ENCODE data around the gene HOXD13.

HOXD13 gene

GRCh38 chr2:176122683-176123410 lies 30.3 kb downstream of the HOXD13 start, which contains the start of gene HOXD9:
TSS of gene HOXD9 (plus strand) at chr2:176122719. CDS start at chr2:176122769, 50 bp downstream.
- DNase-seq = no peak

- DNase-seq = no peak
These were observed 31.0 kb downstream of the HOXD13 start for GRCh38 chr2:176123411-176124109.

GRCh38 chr2:176124110-176124946 lies 31.8 kb downstream of the HOXD13 start:
- DNase-seq = no peak

- no peak for DNase-seq
These were observed 32.6 kb downstream of the HOXD13 start for GRCh38 chr2:176124947-176125771.

- DNase-seq = no peak
These were observed 33.2 kb downstream of the HOXD13 start for GRCh38 chr2:176125772-176126054.

- no peak for DNase-seq
These were observed 34.6 kb downstream of the HOXD13 start for GRCh38 chr2:176126929-176127773.

GRCh38 chr2:176127774-176128072 lies 35.2 kb downstream of the HOXD13 start:
- no peak for DNase-seq

- no peak for DNase-seq
These were observed 35.9 kb downstream of the HOXD13 start for GRCh38 chr2:176128172-176128981.

GRCh38 chr2:176128982-176129796 lies 36.7 kb downstream of the HOXD13 start, which contains the start of gene HOXD8:
TSS of gene HOXD8 (plus strand) at chr2:176129705. CDS start at chr2:176130367, 662 bp downstream.
- no peak for DNase-seq

- no peak for DNase-seq
These were observed 37.3 kb downstream of the HOXD13 start for GRCh38 chr2:176129813-176130146.

GRCh38 chr2:176130147-176130956 lies 37.8 kb downstream of the HOXD13 start:
- DNase-seq = no peak

GRCh38 chr2:176130957-176131847 lies 38.7 kb downstream of the HOXD13 start:
- no peak for DNase-seq

- no peak for DNase-seq
These were observed 39.3 kb downstream of the HOXD13 start for GRCh38 chr2:176131848-176132158.

- no peak for DNase-seq
These were observed 40.0 kb downstream of the HOXD13 start for GRCh38 chr2:176132205-176133171.

GRCh38 chr2:176133389-176133788 lies 40.9 kb downstream of the HOXD13 start:
- DNase-seq = no peak

GRCh38 chr2:176134035-176134434 lies 41.5 kb downstream of the HOXD13 start:
- DNase-seq = no peak

GRCh38 chr2:176135035-176135440 lies 42.5 kb downstream of the HOXD13 start:
- no peak for DNase-seq
